DOHH2 (cell line): ENCODE results near the gene PCDHGB5.

Source experiments
- H3F3A ChIP-seq: fragments of 200-600 bp; sonication (generic), shearing (Covaris generic); 2 replicates; pipeline ENCODE4 v1.6.0; 2016; ENCODE audit warnings: antibody characterized with exemption, mild to moderate bottlenecking; ENCODE audit not compliant: control insufficient read depth, insufficient read depth
- H3K27ac ChIP-seq: fragments of 200-600 bp; sonication (generic); 2 replicates; pipeline ENCODE4 v1.5.1; 2014; ENCODE audit warnings: low read depth, mild to moderate bottlenecking, low read length, moderate library complexity
- H3K27me3 ChIP-seq: fragments of 200-600 bp; sonication (generic); 2 replicates; pipeline ENCODE4 v1.6.1; 2014; ENCODE audit warnings: mild to moderate bottlenecking, low read length, mixed read lengths; ENCODE audit not compliant: control insufficient read depth
- H3K36me3 ChIP-seq: fragments of 200-600 bp; sonication (generic); 2 replicates; pipeline ENCODE4 v1.6.1; 2014; ENCODE audit warnings: mild to moderate bottlenecking, low read length, moderate library complexity, mixed read lengths; ENCODE audit not compliant: control insufficient read depth
- H3K4me1 ChIP-seq: fragments of 200-600 bp; sonication (generic); 2 replicates; pipeline ENCODE4 v1.6.1; 2014; ENCODE audit warnings: mild to moderate bottlenecking, low read length, mixed read lengths; ENCODE audit not compliant: control insufficient read depth
- H3K4me2 ChIP-seq: fragments of 200-600 bp; sonication (generic); 2 replicates; pipeline ENCODE4 v1.6.0; 2014; ENCODE audit warnings: mild to moderate bottlenecking, low read length, moderate library complexity
- H3K4me3 ChIP-seq: fragments of 200-600 bp; sonication (generic); 2 replicates; pipeline ENCODE4 v1.5.1; 2014; ENCODE audit warnings: mild to moderate bottlenecking, low read length, mixed read lengths
- H3K79me2 ChIP-seq: fragments of 200-600 bp; sonication (generic); 2 replicates; pipeline ENCODE4 v1.6.1; 2014; ENCODE audit warnings: mild to moderate bottlenecking, low read length, mixed read lengths; ENCODE audit not compliant: control insufficient read depth
- H3K9me2 ChIP-seq: fragments of 200-600 bp; sonication (generic); replicated peaks from 2 replicates; pipeline ENCODE4 v1.6.1; 2014; ENCODE audit warnings: mild to moderate bottlenecking, low read length, mixed read lengths; ENCODE audit not compliant: control insufficient read depth
- H3K9me3 ChIP-seq: fragments of 200-600 bp; sonication (generic); 2 replicates; pipeline ENCODE4 v1.6.1; 2014; ENCODE audit warnings: antibody characterized with exemption, low read length, mixed read lengths; ENCODE audit not compliant: control insufficient read depth, insufficient read depth
- H4K20me1 ChIP-seq: fragments of 200-600 bp; sonication (generic); 2 replicates; pipeline ENCODE4 v1.6.0; 2014; ENCODE audit warnings: low read depth, mild to moderate bottlenecking, antibody characterized with exemption, low read length, moderate library complexity; ENCODE audit not compliant: control insufficient read depth, insufficient read depth
- EZH2phosphoT487 ChIP-seq: fragments of 200-600 bp; sonication (generic); IDR thresholded peaks from 2 replicates; pipeline ENCODE4 v1.6.1; 2017; ENCODE audit warnings: borderline replicate concordance, mild to moderate bottlenecking, antibody characterized with exemption, low read length, moderate library complexity, mixed read lengths
- TF ChIP-seq, protein P1 (sequence below): fragments of 200-600 bp; sonication (generic); IDR thresholded peaks from one replicate; pipeline ENCODE4 v1.5.1; 2014; ENCODE audit warnings: antibody characterized with exemption, mild to moderate bottlenecking, low read depth, low read length; ENCODE audit not compliant: poor library complexity, severe bottlenecking

PCDHGB5 gene

DNA sequence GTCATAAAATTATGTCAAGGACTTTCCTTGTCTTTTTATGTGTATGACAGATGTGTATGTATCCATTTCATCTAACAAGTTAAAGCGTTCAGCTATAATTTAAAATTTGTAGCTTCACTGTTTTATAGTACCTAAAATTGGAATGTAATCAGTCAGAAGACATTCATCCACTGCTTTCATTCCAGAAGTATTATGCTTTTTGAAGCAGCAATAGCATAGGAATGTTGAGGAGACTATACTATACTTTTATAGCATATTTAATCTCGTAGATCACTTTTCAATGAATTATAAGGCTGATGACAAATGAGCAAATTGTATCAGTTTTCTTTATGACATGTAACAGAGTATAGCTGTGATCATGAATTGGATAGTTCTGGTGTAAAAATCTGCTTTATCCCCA lies 39.5 kb downstream of the PCDHGB5 start:
- TF ChIP-seq EZH2phosphoT487, result no peak
- TF ChIP-seq, protein P1, sequence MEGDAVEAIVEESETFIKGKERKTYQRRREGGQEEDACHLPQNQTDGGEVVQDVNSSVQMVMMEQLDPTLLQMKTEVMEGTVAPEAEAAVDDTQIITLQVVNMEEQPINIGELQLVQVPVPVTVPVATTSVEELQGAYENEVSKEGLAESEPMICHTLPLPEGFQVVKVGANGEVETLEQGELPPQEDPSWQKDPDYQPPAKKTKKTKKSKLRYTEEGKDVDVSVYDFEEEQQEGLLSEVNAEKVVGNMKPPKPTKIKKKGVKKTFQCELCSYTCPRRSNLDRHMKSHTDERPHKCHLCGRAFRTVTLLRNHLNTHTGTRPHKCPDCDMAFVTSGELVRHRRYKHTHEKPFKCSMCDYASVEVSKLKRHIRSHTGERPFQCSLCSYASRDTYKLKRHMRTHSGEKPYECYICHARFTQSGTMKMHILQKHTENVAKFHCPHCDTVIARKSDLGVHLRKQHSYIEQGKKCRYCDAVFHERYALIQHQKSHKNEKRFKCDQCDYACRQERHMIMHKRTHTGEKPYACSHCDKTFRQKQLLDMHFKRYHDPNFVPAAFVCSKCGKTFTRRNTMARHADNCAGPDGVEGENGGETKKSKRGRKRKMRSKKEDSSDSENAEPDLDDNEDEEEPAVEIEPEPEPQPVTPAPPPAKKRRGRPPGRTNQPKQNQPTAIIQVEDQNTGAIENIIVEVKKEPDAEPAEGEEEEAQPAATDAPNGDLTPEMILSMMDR, result no peak
- H3K36me3 ChIP-seq, result no peaks in the 10 kb centered on the region; the same call in 1 of the 2 replicates
- H3F3A ChIP-seq, result no peaks in the 10 kb centered on the region
- no peaks in the 10 kb centered on the region; the same call in 1 of the 2 replicates for H3K9me3 ChIP-seq
- H3K27me3 ChIP-seq, result no peaks in the 10 kb centered on the region
- no peak overlapping the region for H3K4me3 ChIP-seq
- H3K4me1 ChIP-seq, result peaks cover 3% of the 10 kb centered on the region
- no peak overlapping the region for H3K27ac ChIP-seq
- no peak overlapping the region for H3K4me2 ChIP-seq
- no peaks in the 10 kb centered on the region for H3K9me2 ChIP-seq
- H3K79me2 ChIP-seq, result no peaks in the 10 kb centered on the region
- H4K20me1 ChIP-seq, result no peaks in the 10 kb centered on the region

DNA sequence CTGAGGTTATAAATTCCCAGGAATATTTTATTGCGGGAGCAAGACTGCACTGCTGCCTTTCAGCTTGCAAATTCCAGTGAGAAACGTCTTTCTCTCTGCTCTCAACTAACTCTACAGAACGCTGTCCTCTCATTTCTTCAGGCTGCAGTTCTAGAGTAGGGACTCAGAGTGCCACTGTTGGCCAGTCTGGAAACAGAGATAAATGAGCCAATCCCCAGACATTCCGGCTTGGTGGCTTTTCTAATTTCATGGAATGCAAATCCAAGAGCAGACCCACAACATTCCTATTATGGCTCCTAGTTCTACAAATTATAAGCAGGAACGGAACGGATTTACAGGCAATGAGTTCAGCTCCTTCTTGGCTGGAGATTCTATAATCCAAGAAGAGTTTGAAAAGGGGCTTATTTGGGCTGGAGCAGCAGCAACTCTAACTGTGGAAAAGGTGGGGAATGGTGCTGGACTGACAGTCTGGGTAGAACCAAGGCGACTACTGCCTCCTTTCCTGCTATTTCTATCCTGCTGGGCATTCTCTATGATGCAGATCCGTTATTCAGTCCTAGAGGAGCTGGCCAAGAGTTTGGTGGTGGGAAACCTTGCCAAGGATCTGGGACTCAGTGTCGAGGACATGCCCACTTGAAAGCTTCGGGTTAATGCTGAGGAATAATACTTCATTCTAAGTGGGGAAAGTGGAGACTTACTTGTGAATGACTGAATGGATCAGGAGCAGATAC lies 41.8 kb downstream of the PCDHGB5 start:
- Histone ChIP-seq H3K9me3 (no peaks in the 10 kb centered on the region), H3K27ac (no peak overlapping the region), H3K4me3 (no peak overlapping the region), H3K27me3 (no peaks in the 10 kb centered on the region), H3K4me1 (peaks cover 15% of the 10 kb centered on the region), H3K9me2 (no peaks in the 10 kb centered on the region), H3K4me2 (no peak overlapping the region), H3F3A (0 out of 2 replicates have a peak, but pooled peaks cover 2% of the 10 kb centered on the region), H3K79me2 (no peaks in the 10 kb centered on the region), H3K36me3 (no peaks in the 10 kb centered on the region; the same call in 1 of the 2 replicates), H4K20me1 (no peaks in the 10 kb centered on the region)
- TF ChIP-seq, protein P1, result no peak
- TF ChIP-seq EZH2phosphoT487, result no peak

DNA sequence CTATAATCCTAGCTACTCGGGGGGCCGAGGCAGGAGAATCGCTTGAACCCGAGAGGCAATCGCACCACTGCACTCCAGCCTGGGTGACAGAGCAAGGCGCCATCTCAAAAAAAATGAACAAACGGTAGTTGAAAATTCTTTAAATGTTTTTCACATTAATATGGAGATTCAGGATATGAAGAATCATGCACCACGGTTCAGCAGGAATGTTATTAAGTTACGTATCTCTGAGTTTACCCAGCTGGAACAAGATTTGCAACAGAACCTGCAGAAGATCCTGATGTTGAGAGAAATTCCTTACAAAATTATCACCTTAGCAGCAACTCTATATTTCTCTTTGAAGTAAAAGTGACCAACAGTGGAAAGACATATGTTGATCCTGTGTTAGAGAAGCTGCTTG lies 42.6 kb downstream of the PCDHGB5 start:
- Histone ChIP-seq H3K36me3 (no peaks in the 10 kb centered on the region; the same call in 1 of the 2 replicates), H3K4me1 (peaks cover 15% of the 10 kb centered on the region)

More for the DNA sequence above, 42.6 kb downstream of the PCDHGB5 start:
- no peak overlapping the region for H3K27ac ChIP-seq
- H3K9me3 ChIP-seq, result no peaks in the 10 kb centered on the region
- H3K9me2 ChIP-seq, result no peaks in the 10 kb centered on the region
- H3F3A ChIP-seq, result 0 out of 2 replicates have a peak, but pooled peaks cover 2% of the 10 kb centered on the region
- no peak for TF ChIP-seq EZH2phosphoT487
- TF ChIP-seq, protein P1, result no peak
- H3K4me2 ChIP-seq, result no peak overlapping the region
- H3K79me2 ChIP-seq, result no peaks in the 10 kb centered on the region
- H4K20me1 ChIP-seq, result no peaks in the 10 kb centered on the region
- H3K4me3 ChIP-seq, result no peak overlapping the region
- H3K27me3 ChIP-seq, result no peaks in the 10 kb centered on the region
